ENCODE data around the gene CENPP.

The CENPP gene

DNA sequence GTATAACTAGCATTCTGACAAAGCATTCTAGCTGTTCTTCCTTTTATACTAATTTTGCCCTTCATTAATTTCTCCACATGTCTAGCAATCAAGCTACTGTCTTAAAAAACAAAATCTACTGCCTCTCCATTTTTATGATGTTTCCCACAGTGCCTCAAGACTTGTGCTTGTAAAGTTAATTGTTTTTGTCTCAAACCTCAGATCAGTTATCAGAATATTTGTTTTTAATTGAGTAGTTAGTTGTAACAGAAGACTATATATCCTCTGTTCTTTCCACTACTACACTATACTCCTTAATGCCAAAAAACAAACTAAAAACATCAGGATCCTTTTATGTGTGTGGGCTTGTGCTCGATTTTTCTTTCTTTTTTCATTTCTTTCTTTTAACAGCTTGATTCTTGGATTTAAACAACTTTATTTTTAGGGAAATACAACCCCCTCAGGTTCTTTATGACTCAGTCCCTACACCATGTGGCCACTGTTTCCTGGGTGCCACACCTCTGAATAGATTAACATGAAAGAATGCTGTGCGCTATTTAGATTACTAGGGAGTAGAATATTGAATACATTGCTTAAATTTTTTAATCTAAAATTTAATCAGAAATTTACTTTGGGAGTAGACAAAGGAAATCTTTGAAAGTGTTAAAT, 155.4 kb downstream of the CENPP start:
- TF ChIP-seq SUZ12 (IDR thresholded peaks at IDR 0.05) (no peak), ARNT (IDR thresholded peaks at IDR 0.05) (0 out of 2 replicates have a peak, but pooled peaks have one; percentile 27)
- TF ChIP-seq, protein P1, sequence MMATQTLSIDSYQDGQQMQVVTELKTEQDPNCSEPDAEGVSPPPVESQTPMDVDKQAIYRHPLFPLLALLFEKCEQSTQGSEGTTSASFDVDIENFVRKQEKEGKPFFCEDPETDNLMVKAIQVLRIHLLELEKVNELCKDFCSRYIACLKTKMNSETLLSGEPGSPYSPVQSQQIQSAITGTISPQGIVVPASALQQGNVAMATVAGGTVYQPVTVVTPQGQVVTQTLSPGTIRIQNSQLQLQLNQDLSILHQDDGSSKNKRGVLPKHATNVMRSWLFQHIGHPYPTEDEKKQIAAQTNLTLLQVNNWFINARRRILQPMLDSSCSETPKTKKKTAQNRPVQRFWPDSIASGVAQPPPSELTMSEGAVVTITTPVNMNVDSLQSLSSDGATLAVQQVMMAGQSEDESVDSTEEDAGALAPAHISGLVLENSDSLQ (IDR thresholded peaks at IDR 0.05), result peak; percentile 48; the same call in 1 of the 2 replicates
- ChIA-PET CTCF (no interaction called here), POLR2A (no interaction called here)
- no peak for DNase-seq (ENCODE audit: extremely low spot score)

GRCh38 chr9:92482329-92482728, 156.6 kb downstream of the CENPP start, which contains the start of gene ASPN:
TSS of gene ASPN (minus strand) at chr9:92482506.
- TF ChIP-seq HDGF (IDR thresholded peaks at IDR 0.05; ENCODE audit: borderline replicate concordance) (no peak), L3MBTL2 (conservative IDR thresholded peaks at IDR 0.05) (no peak), ELF4 (IDR thresholded peaks at IDR 0.05) (no peak), LEF1 (IDR thresholded peaks at IDR 0.05; ENCODE audit: borderline replicate concordance) (no peak), SP1 (IDR thresholded peaks at IDR 0.05) (no peak), SUZ12 (IDR thresholded peaks at IDR 0.05) (no peak), TARDBP (IDR thresholded peaks at IDR 0.05) (no peak), BHLHE40 (IDR thresholded peaks at IDR 0.05; ENCODE audit: borderline replicate concordance) (no peak), FOXK2 (IDR thresholded peaks at IDR 0.05) (no peak), FOXA1 (IDR thresholded peaks at IDR 0.05) (no peak), CTBP1 (IDR thresholded peaks at IDR 0.05; ENCODE audit: borderline replicate concordance) (no peak), ZNF384 (IDR thresholded peaks at IDR 0.05) (no peak), ARNT (IDR thresholded peaks at IDR 0.05) (no peak), NFRKB (IDR thresholded peaks at IDR 0.05) (no peak), FOXM1 (IDR thresholded peaks at IDR 0.05; ENCODE audit: borderline replicate concordance) (no peak)
- TF ChIP-seq, protein P1 (IDR thresholded peaks at IDR 0.05), result no peak
- ChIA-PET CTCF (no interaction called here), POLR2A (no interaction called here)
- no peak for DNase-seq (ENCODE audit: extremely low spot score)

DNA sequence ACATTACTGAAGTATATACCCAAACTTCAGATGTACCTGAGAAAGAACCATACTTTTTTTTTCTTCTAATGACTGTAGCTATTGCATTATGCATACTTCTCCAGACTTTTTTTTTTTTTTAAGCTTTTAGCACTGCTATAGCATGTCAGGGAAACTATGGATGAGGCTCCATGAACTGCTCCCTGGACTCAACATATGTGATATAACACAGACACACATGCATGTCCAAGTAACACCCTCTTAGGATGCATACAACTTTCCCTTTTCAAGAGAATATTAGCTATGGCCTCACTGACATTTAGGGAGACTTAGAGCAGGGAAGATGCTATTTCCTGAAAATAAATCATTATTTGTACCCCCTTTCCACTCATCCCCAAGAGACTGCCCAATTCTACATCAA, 157.1 kb downstream of the CENPP start:
- CTCF ChIA-PET, result no interaction called here
- POLR2A ChIA-PET, result no interaction called here
- TF ChIP-seq, protein P1 (IDR thresholded peaks at IDR 0.05), result no peak
- TF ChIP-seq SUZ12 (IDR thresholded peaks at IDR 0.05) (no peak), ZNF384 (IDR thresholded peaks at IDR 0.05) (no peak), CTBP1 (IDR thresholded peaks at IDR 0.05; ENCODE audit: borderline replicate concordance) (no peak), L3MBTL2 (conservative IDR thresholded peaks at IDR 0.05) (no peak), TARDBP (IDR thresholded peaks at IDR 0.05) (no peak), FOXK2 (IDR thresholded peaks at IDR 0.05) (no peak), ARNT (IDR thresholded peaks at IDR 0.05) (no peak), FOXA1 (IDR thresholded peaks at IDR 0.05) (no peak), NFRKB (IDR thresholded peaks at IDR 0.05) (no peak), FOXM1 (IDR thresholded peaks at IDR 0.05; ENCODE audit: borderline replicate concordance) (no peak), SP1 (IDR thresholded peaks at IDR 0.05) (no peak), HDGF (IDR thresholded peaks at IDR 0.05; ENCODE audit: borderline replicate concordance) (no peak), BHLHE40 (IDR thresholded peaks at IDR 0.05; ENCODE audit: borderline replicate concordance) (no peak), ELF4 (IDR thresholded peaks at IDR 0.05) (no peak)
- DNase-seq (ENCODE audit: extremely low spot score), result no peak

DNA sequence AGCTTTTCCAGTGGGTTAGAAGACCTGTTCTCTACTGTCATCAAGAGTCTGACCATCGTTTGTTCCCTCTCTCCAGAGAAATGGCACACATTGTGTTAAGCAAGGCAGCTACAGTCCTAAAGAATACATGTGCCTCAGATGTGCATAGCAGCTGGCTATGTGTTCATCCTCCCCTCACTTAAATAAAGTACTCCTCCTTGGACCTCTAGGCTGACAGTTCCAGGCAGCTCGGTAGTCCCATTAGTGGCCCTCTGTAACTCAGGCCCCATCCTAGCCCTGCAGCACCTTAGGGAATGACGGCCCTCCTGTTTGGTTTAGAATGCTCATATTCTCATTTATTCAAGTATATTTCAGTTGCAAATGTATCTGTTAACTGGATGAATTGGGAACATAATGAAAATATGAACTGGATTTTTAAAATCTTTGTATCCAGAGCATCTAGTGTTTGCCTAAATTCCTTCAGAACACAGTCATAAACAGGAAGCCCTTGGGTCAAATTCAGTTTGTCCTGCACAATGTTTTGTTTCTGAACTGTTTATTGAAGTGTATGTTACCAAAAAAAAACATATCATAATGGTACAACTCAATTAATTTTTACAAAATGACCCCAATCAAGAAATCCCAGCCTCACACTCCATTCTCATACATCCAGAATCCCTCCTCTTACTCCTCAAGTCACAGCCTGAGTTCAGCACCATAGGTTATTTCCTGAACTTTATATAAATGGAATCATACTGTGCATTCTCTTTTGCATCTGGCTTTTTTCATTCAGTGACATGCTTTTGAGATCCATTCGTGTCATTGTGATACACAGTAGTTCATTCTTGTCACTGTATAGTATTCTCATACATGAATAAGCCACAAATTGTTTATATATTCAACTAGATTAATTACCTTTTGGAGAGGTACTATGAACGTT, 158.1 kb downstream of the CENPP start:
- CTCF ChIA-PET, result no interaction called here
- POLR2A ChIA-PET, result no interaction called here
- DNase-seq (ENCODE audit: extremely low spot score), result no peak

More for the DNA sequence above, 158.1 kb downstream of the CENPP start:
- TF ChIP-seq HDGF (IDR thresholded peaks at IDR 0.05; ENCODE audit: borderline replicate concordance) (no peak), TARDBP (IDR thresholded peaks at IDR 0.05) (no peak), FOXK2 (IDR thresholded peaks at IDR 0.05) (no peak), SP1 (IDR thresholded peaks at IDR 0.05) (no peak), NFRKB (IDR thresholded peaks at IDR 0.05) (no peak), ELF4 (IDR thresholded peaks at IDR 0.05) (no peak), LEF1 (IDR thresholded peaks at IDR 0.05; ENCODE audit: borderline replicate concordance) (no peak), ARNT (IDR thresholded peaks at IDR 0.05) (no peak), SUZ12 (IDR thresholded peaks at IDR 0.05) (no peak), BHLHE40 (IDR thresholded peaks at IDR 0.05; ENCODE audit: borderline replicate concordance) (no peak), CTBP1 (IDR thresholded peaks at IDR 0.05; ENCODE audit: borderline replicate concordance) (no peak), ZNF384 (IDR thresholded peaks at IDR 0.05) (no peak), FOXA1 (IDR thresholded peaks at IDR 0.05) (no peak), FOXM1 (IDR thresholded peaks at IDR 0.05; ENCODE audit: borderline replicate concordance) (no peak), L3MBTL2 (conservative IDR thresholded peaks at IDR 0.05) (no peak)
- TF ChIP-seq, protein P1 (IDR thresholded peaks at IDR 0.05), result no peak
